Gastroesophageal sphincter (tissue), 4 donors: ENCODE data around the gene SMIM7. TPM values are rescaled to one million over a fixed set of nuclear protein-coding genes. Genes with fewer than 3 reads are reported as not detected.
"Not testable (repeated sequence)": the region's sequence is repeated elsewhere in the genome, so short reads cannot be mapped to it uniquely, and the experiment has no call there.

Experiments
- ATAC-seq: fragments of 150-250 bp; one replicate; pipeline ENCODE4 v1.9.1; 2016; ENCODE audit warnings: mild to moderate bottlenecking, moderate library complexity
- H3K27ac ChIP-seq, 4 donors: fragments of 200-600 bp; sonication (generic) in 3 of 4; 1 replicate in 3 of 4; 2 replicates in 1 of 4; pipeline ENCODE4 v1.5.1; 2016 to 2019
- H3K27me3 ChIP-seq: fragments of 200-600 bp; sonication (generic); one replicate; pipeline ENCODE4 v1.5.1; 2019
- H3K36me3 ChIP-seq, 2 donors: fragments of 200-600 bp; sonication (generic); one replicate each; pipeline ENCODE4 v1.5.1; 2019; ENCODE audit warnings: control low read depth in 1 of 2
- H3K4me1 ChIP-seq, 3 donors: fragments of 200-600 bp; sonication (generic); 1 replicate in 2 of 3; 2 replicates in 1 of 3; pipeline ENCODE4 v1.5.1; 2016 to 2019; ENCODE audit warnings: control low read depth in 2 of 3
- H3K4me3 ChIP-seq, 2 donors: fragments of 200-600 bp; sonication (generic); one replicate each; pipeline ENCODE4 v1.5.1; 2019; ENCODE audit warnings: mild to moderate bottlenecking in 1 of 2, moderate library complexity in 1 of 2
- H3K9me3 ChIP-seq, 3 donors: fragments of 200-600 bp; sonication (generic); one replicate each; pipeline ENCODE4 v1.5.1; 2017 to 2019; ENCODE audit warnings: control low read depth in 2 of 3
- CTCF ChIP-seq, 4 experiments: fragments of 200-600 bp in 2 of 4; fragments of 450-650 bp in 2 of 4; sonication (generic) in 1 of 4; IDR thresholded peaks; one replicate each; pipeline ENCODE4 v1.5.1; 2017 to 2019; ENCODE audit warnings: antibody characterized with exemption in 4 of 4, mild to moderate bottlenecking in 2 of 4, moderate library complexity in 2 of 4
- EP300 ChIP-seq: sonication (generic); formaldehyde crosslinking; IDR thresholded peaks from one replicate; pipeline ENCODE4 v1.6.1; 2017; ENCODE audit warnings: antibody characterized with exemption, mild to moderate bottlenecking
- POLR2A ChIP-seq, 2 donors: fragments of 450-650 bp; IDR thresholded peaks; one replicate each; pipeline ENCODE4 v1.6.1; 2017; ENCODE audit warnings: antibody characterized with exemption in 2 of 2, mild to moderate bottlenecking in 2 of 2, moderate library complexity in 1 of 2
- POLR2AphosphoS5 ChIP-seq: sonication (generic); formaldehyde crosslinking; IDR thresholded peaks from one replicate; pipeline ENCODE4 v1.6.1; 2017; ENCODE audit warnings: antibody characterized with exemption
- WGBS, 2 donors: methylation state at CpG; one replicate each; pipeline ENCODE4 v1.1.5; 2018; ENCODE audit warnings: low coverage in 1 of 2; 5-methylcytosine and 5-hydroxymethylcytosine counted together
- total RNA-seq, 4 donors: library from RNA; depleted of rRNA; stranded (reverse); fragments of >200 nt; gene quantifications; one replicate each; pipeline ENCODE4 v1.1.0, GENCODE V29; 2016

SMIM7 gene
- total RNA-seq, 4 donors from 2014 or later = 73.4 to 112 (median 86.0) TPM

DNA sequence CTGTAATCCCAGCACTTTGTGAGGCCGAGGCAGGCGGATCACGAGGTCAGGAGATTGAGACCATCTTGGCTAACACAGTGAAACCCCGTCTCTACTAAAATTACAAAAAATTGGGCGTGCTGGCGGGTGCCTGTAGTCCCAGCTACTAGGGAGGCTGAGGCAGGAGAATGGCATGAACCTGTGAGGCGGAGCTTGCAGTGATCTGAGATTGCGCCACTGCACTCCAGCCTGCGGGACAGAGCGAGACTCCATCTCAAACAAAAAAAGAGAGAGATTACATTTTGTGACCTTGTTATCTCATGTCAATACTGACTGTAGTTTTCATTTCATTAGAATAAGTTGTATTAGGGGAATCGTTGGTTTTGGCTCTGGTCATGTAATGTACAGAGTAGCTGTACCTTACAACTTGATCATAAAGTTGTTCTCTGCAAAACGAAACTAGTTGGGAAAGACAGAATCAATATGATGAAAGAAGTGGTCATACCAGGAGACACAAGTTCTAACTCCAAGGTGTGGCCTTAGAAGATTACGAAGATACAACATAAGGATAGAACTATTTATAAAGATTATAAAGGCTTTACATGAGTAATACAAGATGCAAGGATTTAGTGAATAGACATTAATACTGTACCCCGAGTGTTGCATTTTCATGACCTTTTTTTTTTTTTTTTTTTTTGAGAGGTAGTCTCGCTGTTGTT is 16.3 kb upstream of the SMIM7 start:
- ATAC-seq = no peak
- peaks cover 0 to 10% (median 0%) of the 10 kb centered on the region in 3 donors for H3K9me3 ChIP-seq
- H3K27me3 ChIP-seq = no peaks in the 10 kb centered on the region
- H3K27ac ChIP-seq = no peak overlapping the region
- H3K36me3 ChIP-seq = peaks cover 0 to 25% of the 10 kb centered on the region in 2 donors
- WGBS, 2 donors = 85 to 94% methylated on average over 5 to 12 of the region's 15 CpGs
- TF ChIP-seq EP300 (no peak), POLR2A (IDR thresholded peaks at IDR 0.05) (no peak), POLR2AphosphoS5 (no peak), CTCF (IDR thresholded peaks at IDR 0.05) (no peak)
- H3K4me3 ChIP-seq = no peak overlapping the region
- H3K4me1 ChIP-seq = peaks cover 0 to 10% (median 0%) of the 10 kb centered on the region in 3 donors

DNA sequence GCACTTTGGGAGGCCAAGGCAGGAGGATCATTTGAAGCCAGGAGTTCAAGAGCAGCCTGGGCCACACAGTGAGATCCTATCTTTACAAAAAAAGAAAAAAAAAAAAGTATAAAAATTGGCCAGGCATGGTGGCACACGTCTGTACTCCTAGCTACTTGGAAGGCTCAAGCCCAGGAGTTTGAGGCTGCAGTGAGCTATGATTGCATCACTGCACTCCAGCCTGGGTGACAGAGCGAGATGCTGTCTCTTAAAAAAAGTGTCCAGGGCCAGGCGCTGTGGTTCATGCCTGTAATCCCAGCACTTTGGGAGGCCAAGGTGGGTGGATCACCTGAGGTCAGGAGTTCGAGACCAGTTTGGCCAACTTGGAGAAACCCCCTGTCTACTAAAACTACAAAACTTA is 13.9 kb upstream of the SMIM7 start:
- not testable (repeated sequence) for H3K27me3 ChIP-seq, ATAC-seq, H3K27ac ChIP-seq, H3K36me3 ChIP-seq, H3K4me3 ChIP-seq, H3K9me3 ChIP-seq
- 58 to 79% methylated on average over 2 to 4 of the region's 4 CpGs for WGBS, 2 donors
- H3K4me1 ChIP-seq = peaks cover 0 to 11% (median 0%) of the 10 kb centered on the region in 3 donors

DNA sequence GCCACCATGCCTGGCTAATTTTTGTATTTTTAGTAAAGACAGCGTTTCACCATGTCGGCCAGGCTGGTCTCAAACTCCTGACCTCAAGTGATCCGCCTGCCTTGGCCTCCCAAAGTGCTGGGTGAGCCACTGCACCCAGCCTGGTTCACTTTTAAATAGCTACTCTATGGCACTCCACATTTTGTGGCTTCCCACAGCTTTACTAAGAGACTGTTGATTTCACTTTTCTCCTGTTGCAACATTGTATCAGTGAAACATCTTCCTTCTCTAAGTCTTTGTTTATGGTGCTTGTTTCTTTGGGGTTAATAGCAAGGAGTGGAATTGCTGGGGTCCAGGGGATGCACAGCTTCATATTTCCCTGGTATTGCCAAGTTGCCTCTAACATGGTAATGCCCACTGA is 13.3 kb upstream of the SMIM7 start:
- Histone ChIP-seq H3K9me3 (no peaks in the 10 kb centered on the region), H3K4me1 (peaks cover 0 to 11% (median 0%) of the 10 kb centered on the region in 3 donors), H3K4me3 (no peak overlapping the region), H3K36me3 (peaks cover 0 to 8% of the 10 kb centered on the region in 2 donors), H3K27ac (no peak overlapping the region), H3K27me3 (no peaks in the 10 kb centered on the region)
- 71 to 90% methylated on average over 2 to 3 of the region's 3 CpGs for WGBS, 2 donors
- no peak for TF ChIP-seq POLR2A (IDR thresholded peaks at IDR 0.05)
- no peak for ATAC-seq

- H3K36me3 ChIP-seq = peaks cover 0 to 8% of the 10 kb centered on the region in 2 donors
- H3K4me3 ChIP-seq = no peak overlapping the region
- 38 to 73% methylated on average over 1 to 6 of the region's 12 CpGs for WGBS, 2 donors
- no peak for ATAC-seq
- peak overlapping the region in 1 of 4 donors; percentile 24 for H3K27ac ChIP-seq
- H3K27me3 ChIP-seq = no peaks in the 10 kb centered on the region
- TF ChIP-seq POLR2A (IDR thresholded peaks at IDR 0.05) (no peak), EP300 (no peak), POLR2AphosphoS5 (no peak), CTCF (IDR thresholded peaks at IDR 0.05) (no peak)
- H3K4me1 ChIP-seq = peaks cover 0 to 11% (median 0%) of the 10 kb centered on the region in 3 donors
- no peaks in the 10 kb centered on the region for H3K9me3 ChIP-seq
These were observed 11.8 kb upstream of the SMIM7 start for GRCh38 chr19:16671652-16672274.

DNA sequence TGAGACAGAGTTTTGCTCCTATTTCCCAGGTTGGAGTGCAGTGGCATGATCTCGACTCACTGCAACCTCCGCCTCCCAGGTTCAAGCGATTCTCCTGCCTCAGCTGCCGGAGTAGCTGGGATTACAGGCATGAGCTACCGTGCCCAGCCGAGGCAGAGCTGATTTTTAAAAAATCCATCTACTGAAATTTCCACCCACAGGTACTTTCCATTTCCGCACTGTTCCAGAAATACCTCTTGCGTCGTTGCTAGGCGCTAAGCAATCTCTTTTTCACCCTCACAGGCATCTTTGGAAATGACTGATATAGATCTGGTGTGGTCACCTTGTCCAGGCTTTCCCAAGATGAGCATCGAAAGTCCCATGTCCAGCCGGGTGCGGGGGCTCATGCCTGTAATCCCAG is 10.3 kb upstream of the SMIM7 start:
- TF ChIP-seq POLR2AphosphoS5 (no peak), POLR2A (IDR thresholded peaks at IDR 0.05) (no peak), EP300 (no peak)
- 99 to 100% methylated on average over 2 to 6 of the region's 13 CpGs for WGBS, 2 donors
- no peaks in the 10 kb centered on the region for H3K9me3 ChIP-seq
- H3K4me3 ChIP-seq = no peak overlapping the region
- H3K27ac ChIP-seq = no peak overlapping the region
- peaks cover 0 to 17% of the 10 kb centered on the region in 2 donors for H3K36me3 ChIP-seq
- ATAC-seq = no peak
- H3K27me3 ChIP-seq = no peaks in the 10 kb centered on the region
- H3K4me1 ChIP-seq = peaks cover 0 to 11% (median 0%) of the 10 kb centered on the region in 3 donors

DNA sequence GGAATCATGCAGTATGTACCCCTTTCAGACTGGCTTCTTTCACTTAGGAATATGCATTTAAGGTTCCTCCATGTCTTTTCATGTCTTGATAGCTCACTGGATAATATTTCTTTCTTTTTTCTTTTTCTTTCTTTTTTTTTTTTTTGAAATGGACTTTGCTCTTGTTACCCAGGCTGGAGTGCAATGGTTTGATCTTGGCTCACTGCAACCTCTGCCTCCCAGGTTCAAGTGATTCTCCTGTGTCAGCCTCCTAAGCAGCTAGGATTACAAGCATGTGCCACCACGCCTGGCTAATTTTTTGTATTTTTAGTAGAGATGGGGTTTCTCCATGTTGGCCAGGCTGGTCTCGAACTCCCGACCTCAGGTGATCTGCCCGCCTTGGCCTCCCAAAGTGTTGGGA is 8.8 kb upstream of the SMIM7 start:
- peaks cover 0 to 11% (median 0%) of the 10 kb centered on the region in 3 donors for H3K4me1 ChIP-seq
- 100% methylated on average over 1 of the region's 4 CpGs; no CpG with 5 or more reads in 1 of the 2 donors for WGBS, 2 donors
- not testable (repeated sequence) for ATAC-seq

DNA sequence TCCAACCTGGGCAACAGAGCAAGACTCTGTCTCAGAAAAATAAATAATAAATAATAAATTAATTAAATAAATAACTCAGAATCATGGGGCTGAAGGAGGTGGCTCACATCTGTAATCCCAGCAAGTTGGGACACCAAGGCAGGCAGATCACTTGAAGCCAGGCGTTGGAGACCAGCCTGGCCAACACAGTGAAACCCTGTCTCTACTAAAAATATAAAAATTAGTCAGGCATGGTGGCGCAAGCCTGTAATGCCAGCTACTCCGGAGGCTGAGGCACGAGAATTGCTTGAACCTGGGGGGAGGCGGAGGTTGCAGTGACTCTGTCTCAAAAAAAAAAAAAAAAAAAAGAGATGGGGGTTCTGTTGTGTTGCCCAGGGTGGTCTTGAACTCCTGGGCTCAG is 8.2 kb upstream of the SMIM7 start:
- H3K9me3 ChIP-seq = no peaks in the 10 kb centered on the region
- peaks cover 0 to 11% (median 0%) of the 10 kb centered on the region in 3 donors for H3K4me1 ChIP-seq
- no peak overlapping the region for H3K4me3 ChIP-seq
- WGBS, 2 donors = 96 to 100% methylated on average over 2 to 4 of the region's 5 CpGs
- H3K36me3 ChIP-seq = peaks cover 0 to 11% of the 10 kb centered on the region in 2 donors
- no peaks in the 10 kb centered on the region for H3K27me3 ChIP-seq
- TF ChIP-seq EP300 (no peak), POLR2AphosphoS5 (no peak), POLR2A (IDR thresholded peaks at IDR 0.05) (no peak), CTCF (IDR thresholded peaks at IDR 0.05) (no peak)
- no peak overlapping the region for H3K27ac ChIP-seq
- no peak for ATAC-seq

More for the DNA sequence above, 8.8 kb upstream of the SMIM7 start:
- H3K27ac ChIP-seq, H3K9me3 ChIP-seq, H3K4me3 ChIP-seq, H3K27me3 ChIP-seq: not testable (repeated sequence)
- peaks cover 0 to 16% of the 10 kb centered on the region in 2 donors for H3K36me3 ChIP-seq
